Activated CD4-positive, alpha-beta T cell treated with anti-CD3 and anti-CD28 coated beads, Interleukin-2, amount 10 ng/mL, durations not matched to agents 24 days and 14 days (primary cell): Measurements from ENCODE around the gene MVP. TPM values are rescaled to one million over a fixed set of nuclear protein-coding genes. Genes with fewer than 3 reads are reported as not detected.

Experiments used
- DNase-seq: peaks from one replicate; pipeline ENCODE4 v3.0.0; 2022
- H3K27ac Mint-ChIP-seq: one replicate; pipeline ENCODE4 v1.8.0; 2022; ENCODE audit warnings: mild to moderate bottlenecking, mixed read lengths
- H3K27me3 Mint-ChIP-seq: one replicate; pipeline ENCODE4 v1.8.0; 2022; ENCODE audit warnings: mixed read lengths
- H3K36me3 Mint-ChIP-seq: one replicate; pipeline ENCODE4 v1.8.0; 2022; ENCODE audit warnings: low read depth, mild to moderate bottlenecking, mixed read lengths
- H3K4me1 Mint-ChIP-seq: one replicate; pipeline ENCODE4 v1.8.0; 2021; ENCODE audit warnings: mixed read lengths
- H3K4me3 Mint-ChIP-seq: one replicate; pipeline ENCODE4 v1.8.0; 2022; ENCODE audit warnings: mild to moderate bottlenecking, moderate library complexity, mixed read lengths
- H3K9me3 Mint-ChIP-seq: one replicate; pipeline ENCODE4 v1.8.0; 2021; ENCODE audit warnings: mixed read lengths
- intact Hi-C: fragments of 100-400 bp; cut with micrococcal nuclease; formaldehyde crosslinking; loops from one replicate; pipeline ENCODE4 v1.15.1; 2023
- total RNA-seq: library from RNA; stranded (reverse); gene quantifications from 2 replicates; pipeline ENCODE4 v1.2.3, GENCODE V29; 2022

MVP gene
- total RNA-seq, 1 donor from 2014 or later = 122 TPM

DNA sequence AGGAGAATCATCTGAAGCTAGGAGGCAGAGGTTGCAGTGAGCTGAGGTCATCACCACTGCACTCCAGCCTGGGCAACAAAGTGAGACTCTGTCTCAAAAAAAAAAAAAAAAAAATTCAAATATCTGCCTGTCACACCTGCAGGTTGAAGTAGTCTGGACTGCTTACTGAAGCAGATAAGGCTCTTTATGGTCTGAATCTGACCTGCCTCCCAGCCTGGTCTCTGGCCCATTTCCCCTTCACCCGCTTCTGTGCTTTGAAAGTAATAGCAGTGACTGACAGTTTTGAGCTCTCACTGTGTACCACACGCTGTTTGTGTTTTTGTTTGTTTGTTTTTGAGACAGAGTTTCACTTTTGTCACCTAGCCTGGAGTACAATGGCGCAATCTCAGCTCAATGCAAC is 73.3 kb downstream of the MVP start:
- peaks cover under 1% of the 10 kb centered on the region for H3K4me1 Mint-ChIP-seq
- no peak overlapping the region for H3K27ac Mint-ChIP-seq
- no peaks in the 10 kb centered on the region for H3K9me3 Mint-ChIP-seq
- no peak overlapping the region for H3K4me3 Mint-ChIP-seq
- H3K36me3 Mint-ChIP-seq = no peaks in the 10 kb centered on the region
- intact Hi-C loops = no loop called here
- no peak for DNase-seq
- peaks cover 20% of the 10 kb centered on the region for H3K27me3 Mint-ChIP-seq

DNA sequence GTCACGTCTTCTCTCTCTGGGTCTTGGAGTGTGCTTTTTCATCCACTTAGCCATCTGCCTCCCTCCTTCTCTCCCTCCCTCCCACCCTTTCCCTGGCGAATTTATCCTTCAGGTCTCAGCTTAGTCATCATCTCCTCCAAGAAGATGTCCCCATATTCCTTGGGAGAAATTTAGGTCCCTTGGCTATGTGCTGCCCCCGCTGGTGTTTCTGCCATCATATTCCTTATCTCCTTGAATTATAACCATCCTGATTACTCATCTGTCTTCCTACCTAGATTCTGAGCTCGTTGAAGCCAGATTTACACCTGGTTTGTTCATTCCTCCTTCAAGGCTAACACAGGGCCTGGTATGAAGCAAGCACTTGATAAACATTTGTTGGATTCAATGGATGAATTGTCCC is 74.1 kb downstream of the MVP start:
- Mint-ChIP-seq H3K27me3 (peaks cover 26% of the 10 kb centered on the region), H3K9me3 (no peaks in the 10 kb centered on the region), H3K36me3 (no peaks in the 10 kb centered on the region), H3K4me3 (no peak overlapping the region), H3K4me1 (peaks cover 2% of the 10 kb centered on the region), H3K27ac (no peak overlapping the region)
- intact Hi-C loops = no loop called here
- DNase-seq = no peak

DNA sequence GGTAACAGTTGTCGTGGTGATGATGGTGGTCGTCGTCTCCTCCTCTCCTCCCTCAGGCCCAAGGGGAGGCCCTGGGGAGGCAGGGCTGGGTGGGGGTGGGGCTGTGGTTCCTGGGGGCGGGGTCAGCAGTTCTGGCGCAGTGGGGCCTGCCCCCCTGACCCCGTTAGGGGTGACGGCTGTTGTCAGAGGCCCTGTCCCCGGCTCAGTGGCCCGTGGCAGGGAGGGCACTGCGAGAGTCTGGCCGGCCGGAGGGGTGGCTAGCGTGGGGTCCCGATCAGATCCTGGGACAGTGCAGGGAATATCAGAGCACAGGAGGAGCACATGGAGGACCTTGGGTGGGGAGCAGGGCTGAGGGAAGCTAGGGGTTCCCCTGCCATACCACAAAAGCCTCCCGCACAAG is 76.6 kb downstream of the MVP start:
- Mint-ChIP-seq H3K27ac (no peak overlapping the region), H3K9me3 (no peaks in the 10 kb centered on the region), H3K4me3 (no peak overlapping the region), H3K27me3 (peaks cover 38% of the 10 kb centered on the region), H3K4me1 (peaks cover 7% of the 10 kb centered on the region), H3K36me3 (no peaks in the 10 kb centered on the region)
- intact Hi-C loops = no loop called here
- no peak for DNase-seq

DNA sequence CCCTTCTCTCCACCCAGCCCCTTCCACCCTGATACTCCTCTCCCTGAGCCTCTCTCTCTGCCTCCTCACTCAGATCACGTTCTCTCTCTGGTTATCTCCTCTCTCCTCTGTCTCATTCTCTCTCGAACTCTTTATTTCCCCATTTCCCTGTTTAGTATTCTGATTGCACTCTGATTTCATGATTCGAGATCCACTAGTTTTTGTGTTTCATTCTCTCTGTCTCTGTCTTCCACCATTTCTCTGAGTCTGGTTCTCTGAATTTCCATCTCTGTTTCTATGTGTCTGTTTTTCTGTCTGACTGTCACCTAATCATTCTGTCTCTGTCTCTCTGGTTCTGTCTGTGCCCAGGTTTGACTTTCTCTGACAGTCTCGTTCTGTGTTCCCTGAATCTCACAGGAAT is 77.1 kb downstream of the MVP start:
- intact Hi-C loops = no loop called here
- Mint-ChIP-seq H3K9me3 (no peaks in the 10 kb centered on the region), H3K27ac (no peak overlapping the region), H3K36me3 (no peaks in the 10 kb centered on the region), H3K4me1 (peaks cover 9% of the 10 kb centered on the region), H3K27me3 (peaks cover 40% of the 10 kb centered on the region), H3K4me3 (no peak overlapping the region)
- no peak for DNase-seq

Other genes starting within 250 kb of the MVP start
- gene SPN, start 157.2 kb upstream of the MVP start, total RNA-seq = 157 and 165 TPM in 2 replicates
- gene QPRT, start 141.3 kb upstream of the MVP start, total RNA-seq = 5.8 and 6.3 TPM in 2 replicates
- gene C16orf54, start 74.5 kb upstream of the MVP start, total RNA-seq = 17.0 and 17.8 TPM in 2 replicates
- not detected in 2 replicates for gene ZG16, start 42.2 kb upstream of the MVP start, total RNA-seq
- gene KIF22, start 29.7 kb upstream of the MVP start, total RNA-seq = 132 TPM in 2 replicates
- gene MAZ, start 13.9 kb upstream of the MVP start, total RNA-seq = 378 and 380 TPM in 2 replicates
- 1.6 and 1.7 TPM in 2 replicates for gene PRRT2, start 8.3 kb upstream of the MVP start, total RNA-seq
- gene PAGR1, start 4.3 kb upstream of the MVP start, total RNA-seq = 25.8 and 27.0 TPM in 2 replicates
- 69.2 and 71.2 TPM in 2 replicates for gene CDIPT, start 42.8 kb downstream of the MVP start, total RNA-seq
- gene SEZ6L2, start 79.1 kb downstream of the MVP start, total RNA-seq = 0.26 and 0.61 TPM in 2 replicates
- gene ASPHD1, start 80.0 kb downstream of the MVP start, total RNA-seq = 4.4 and 4.8 TPM in 2 replicates
- 51.4 and 58.8 TPM in 2 replicates for gene KCTD13, start 105.8 kb downstream of the MVP start, total RNA-seq
- 41.7 and 43.8 TPM in 2 replicates for gene TMEM219, start 141.6 kb downstream of the MVP start, total RNA-seq
- 35.8 and 38.7 TPM in 2 replicates for gene TAOK2, start 153.4 kb downstream of the MVP start, total RNA-seq
- 45.9 and 47.7 TPM in 2 replicates for gene HIRIP3, start 175.2 kb downstream of the MVP start, total RNA-seq
- gene INO80E, start 175.8 kb downstream of the MVP start, total RNA-seq = 129 and 133 TPM in 2 replicates
- 2.7 and 3.2 TPM in 2 replicates for gene DOC2A, start 190.6 kb downstream of the MVP start, total RNA-seq
- not detected in 2 replicates for gene C16orf92, start 202.7 kb downstream of the MVP start, total RNA-seq
- 1.5 and 1.8 TPM in 2 replicates for gene TLCD3B, start 210.8 kb downstream of the MVP start, total RNA-seq
- gene ALDOA, start 245.3 kb downstream of the MVP start, total RNA-seq = 2,074 and 2,109 TPM in 2 replicates